ENCODE measurements around the gene SLC6A8.
"Not testable (repeated sequence)": the region's sequence is repeated elsewhere in the genome, so short reads cannot be mapped to it uniquely, and the experiment has no call there.

Gene SLC6A8

DNA sequence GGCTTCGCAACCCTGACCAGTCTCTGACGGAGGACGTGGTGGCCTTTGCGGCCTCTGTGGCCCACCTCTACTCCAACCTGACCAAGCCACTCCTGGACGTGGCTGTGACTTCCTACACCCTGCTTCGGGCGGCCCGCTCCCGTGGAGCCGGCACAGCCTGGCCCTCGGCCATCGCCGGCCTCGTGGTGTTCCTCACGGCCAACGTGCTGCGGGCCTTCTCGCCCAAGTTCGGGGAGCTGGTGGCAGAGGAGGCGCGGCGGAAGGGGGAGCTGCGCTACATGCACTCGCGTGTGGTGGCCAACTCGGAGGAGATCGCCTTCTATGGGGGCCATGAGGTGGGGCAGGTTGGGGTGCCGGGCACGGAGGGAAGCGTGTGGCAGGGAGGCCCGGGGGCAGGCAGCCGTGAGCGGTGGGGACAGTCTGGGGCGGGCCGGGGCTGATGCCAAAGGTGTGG, 38.1 kb downstream of the SLC6A8 start:
- no peak for TF ChIP-seq CTCF (IDR thresholded peaks at IDR 0.05; ENCODE audit: insufficient read depth, low read depth, low read length, missing control alignments)
- DNase-seq (ENCODE audit: low read depth): peak; percentile 3
- no peak overlapping the region for H3K4me3 ChIP-seq (ENCODE audit: low read depth, low read length)

GRCh38 chrX:153726286-153727122, 38.8 kb downstream of the SLC6A8 start:
- H3K4me3 ChIP-seq (ENCODE audit: low read depth, low read length): peak overlapping the region; percentile 46
- no peak for TF ChIP-seq CTCF (IDR thresholded peaks at IDR 0.05; ENCODE audit: insufficient read depth, low read depth, low read length, missing control alignments)
- peak; percentile 88 for DNase-seq (ENCODE audit: low read depth)

- TF ChIP-seq CTCF (IDR thresholded peaks at IDR 0.05; ENCODE audit: insufficient read depth, low read depth, low read length, missing control alignments): no peak
- peak overlapping the region; percentile 26 for H3K4me3 ChIP-seq (ENCODE audit: low read depth, low read length)
- peak; percentile 18 for DNase-seq (ENCODE audit: low read depth)
Measured at GRCh38 chrX:153727123-153727931, 39.6 kb downstream of the SLC6A8 start.

- DNase-seq (ENCODE audit: low read depth): no peak
- no peak overlapping the region for H3K4me3 ChIP-seq (ENCODE audit: low read depth, low read length)
- no peak for TF ChIP-seq CTCF (IDR thresholded peaks at IDR 0.05; ENCODE audit: insufficient read depth, low read depth, low read length, missing control alignments)
Measured at GRCh38 chrX:153728095-153728494, 40.4 kb downstream of the SLC6A8 start.

GRCh38 chrX:153728951-153729631, 41.4 kb downstream of the SLC6A8 start:
- DNase-seq (ENCODE audit: low read depth): no peak
- no peak overlapping the region for H3K4me3 ChIP-seq (ENCODE audit: low read depth, low read length)
- TF ChIP-seq CTCF (IDR thresholded peaks at IDR 0.05; ENCODE audit: insufficient read depth, low read depth, low read length, missing control alignments): no peak

DNA sequence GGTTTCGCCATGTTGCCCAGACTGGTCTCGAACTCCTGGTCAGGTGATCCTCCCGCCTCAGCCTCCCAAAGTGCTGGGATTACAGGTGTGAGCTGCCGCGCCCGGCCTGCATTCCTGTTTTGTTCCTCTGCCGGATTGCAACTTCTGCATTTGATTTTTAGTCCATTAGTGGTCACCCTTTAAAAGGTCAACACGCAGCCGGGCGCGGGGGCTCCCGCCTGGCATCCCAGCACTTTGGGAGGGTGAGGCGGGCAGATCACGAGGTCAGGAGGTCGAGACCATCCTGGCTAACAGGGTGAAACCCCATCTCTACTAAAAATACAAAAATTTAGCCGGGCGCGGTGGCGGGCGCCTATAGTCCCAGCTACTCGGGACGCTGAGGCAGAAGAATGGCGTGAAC, 42.4 kb downstream of the SLC6A8 start:
- not testable (repeated sequence) for DNase-seq (ENCODE audit: low read depth); H3K4me3 ChIP-seq (ENCODE audit: low read depth, low read length)
